Activated CD8-positive, alpha-beta memory T cell treated with anti-CD3 and anti-CD28 coated beads for 48 hours (primary cell): Measurements from ENCODE around the gene GRIK4.

Experiments used
- DNase-seq, 3 experiments: peaks; one replicate each; pipeline ENCODE4 v3.0.0-alpha.2; 2020; ENCODE audit warnings: low read depth in 2 of 3, low spot score in 2 of 3

Gene GRIK4

GRCh38 chr11:120869516-120870011 is 358.0 kb downstream of the GRIK4 start:
- DNase-seq: no peak

- no peak for DNase-seq
These were observed 359.6 kb downstream of the GRIK4 start for GRCh38 chr11:120871194-120871593.

DNA sequence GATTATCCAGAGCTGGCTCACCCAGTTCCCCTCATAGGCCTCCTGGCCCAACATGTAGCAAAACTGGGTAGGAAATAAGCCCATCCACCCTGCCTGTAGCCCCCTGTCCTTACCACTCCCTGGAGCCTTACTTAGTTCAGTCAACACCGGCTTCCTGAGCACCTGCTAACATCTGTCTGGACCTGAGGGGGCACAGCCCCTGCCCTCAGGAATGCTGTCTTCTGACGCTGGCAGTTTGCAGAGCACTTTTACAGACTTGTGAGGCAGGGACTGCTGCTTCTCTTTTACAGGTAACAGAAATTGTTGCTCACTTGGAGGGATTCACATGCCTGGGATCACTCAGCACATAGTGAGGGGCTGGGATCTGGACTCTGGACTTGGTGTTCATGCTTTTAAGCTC is 360.4 kb downstream of the GRIK4 start:
- DNase-seq: no peak

DNA sequence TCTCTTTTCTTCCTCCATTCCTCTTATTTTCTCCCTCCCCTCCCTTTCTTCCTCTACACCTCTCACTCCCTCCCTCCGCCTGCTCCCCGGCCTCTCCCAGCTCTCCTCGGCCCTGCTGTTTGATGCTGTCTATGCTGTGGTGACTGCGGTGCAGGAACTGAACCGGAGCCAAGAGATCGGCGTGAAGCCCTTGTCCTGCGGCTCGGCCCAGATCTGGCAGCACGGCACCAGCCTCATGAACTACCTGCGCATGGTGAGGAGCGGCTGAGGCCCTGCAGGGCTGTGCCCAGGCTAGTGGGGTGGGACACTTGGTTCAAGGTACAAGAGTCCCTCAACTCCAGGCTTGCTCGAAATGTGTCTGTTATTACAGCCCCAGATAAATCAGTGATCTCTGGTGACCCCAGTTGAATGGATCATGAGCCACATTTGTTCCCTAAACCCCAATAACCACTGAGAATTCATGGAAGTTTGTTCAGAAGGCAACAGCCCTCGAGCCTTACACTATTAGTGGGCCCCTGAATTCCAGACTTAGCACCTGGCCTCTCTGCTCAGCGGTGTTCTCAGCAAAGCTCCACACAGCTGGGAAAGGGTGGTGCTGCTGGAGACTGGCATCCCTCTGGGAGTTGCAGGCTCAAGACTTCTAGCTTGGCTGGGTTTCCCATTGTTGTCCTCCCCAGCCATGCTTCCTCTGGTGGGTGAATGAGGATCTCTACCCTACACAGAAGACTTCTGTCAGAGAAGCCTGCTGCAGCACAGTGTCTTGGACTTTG is 362.6 kb downstream of the GRIK4 start:
- no peak for DNase-seq

DNA sequence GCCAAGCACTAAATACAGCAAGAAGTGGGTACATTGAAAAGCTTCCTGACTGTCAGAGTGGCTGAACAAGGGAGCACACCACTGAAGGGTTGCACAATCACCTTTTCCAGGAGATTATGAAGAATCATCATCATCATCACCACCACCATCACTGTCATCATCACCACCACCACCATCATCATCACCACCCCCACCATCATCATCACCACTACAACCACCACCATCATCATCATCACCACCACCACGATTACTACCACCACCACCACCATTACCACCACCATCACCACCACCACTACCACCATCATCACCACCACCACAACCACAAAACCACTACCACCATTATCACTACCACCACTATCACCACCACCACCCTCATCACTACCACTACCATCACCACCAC is 364.4 kb downstream of the GRIK4 start:
- DNase-seq: no peak

- DNase-seq: no peak
These were observed 366.3 kb downstream of the GRIK4 start for GRCh38 chr11:120877746-120878365.

DNA sequence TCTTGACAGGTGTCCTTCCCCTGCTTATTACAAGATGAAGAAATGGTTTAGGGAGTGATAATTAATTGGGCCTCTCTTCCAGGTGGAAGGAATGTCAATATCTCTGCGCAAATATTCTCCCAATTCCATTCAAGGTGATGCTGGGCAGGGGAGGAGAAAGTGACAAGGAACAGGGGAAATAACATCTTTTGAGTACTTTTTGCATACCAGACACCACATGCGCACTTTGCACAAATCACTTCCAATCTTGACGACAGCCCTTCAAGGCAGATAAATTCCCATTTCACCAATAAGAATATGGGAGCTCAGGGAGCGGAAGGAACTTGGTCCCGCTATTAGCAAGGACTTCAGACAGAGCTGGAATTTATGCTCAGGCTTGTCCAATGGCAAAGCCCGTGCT is 367.2 kb downstream of the GRIK4 start:
- DNase-seq: no peak

GRCh38 chr11:120880498-120881175 is 369.1 kb downstream of the GRIK4 start:
- no peak for DNase-seq

- DNase-seq: no peak
These were observed 370.0 kb downstream of the GRIK4 start for GRCh38 chr11:120881596-120881995.

DNA sequence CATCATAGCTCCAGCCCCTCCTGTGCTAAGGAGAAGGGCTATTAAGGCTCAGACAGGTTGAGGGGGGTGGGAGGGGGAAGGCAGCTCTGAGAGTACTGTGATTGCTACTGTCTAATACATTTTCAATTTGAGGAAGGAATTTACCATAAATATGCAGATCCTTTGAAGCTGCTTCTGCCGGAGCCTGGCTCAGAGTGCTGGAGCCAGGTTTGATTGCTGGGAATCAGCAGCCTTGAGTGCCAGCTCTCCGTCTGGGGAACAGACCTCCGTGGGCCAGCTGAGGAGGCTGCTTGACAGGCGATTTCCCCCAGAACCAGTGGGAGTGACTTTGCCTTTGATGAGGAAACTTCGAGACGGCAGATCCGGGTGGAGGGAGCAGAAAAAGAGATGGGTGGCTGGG is 370.6 kb downstream of the GRIK4 start:
- DNase-seq: no peak

DNA sequence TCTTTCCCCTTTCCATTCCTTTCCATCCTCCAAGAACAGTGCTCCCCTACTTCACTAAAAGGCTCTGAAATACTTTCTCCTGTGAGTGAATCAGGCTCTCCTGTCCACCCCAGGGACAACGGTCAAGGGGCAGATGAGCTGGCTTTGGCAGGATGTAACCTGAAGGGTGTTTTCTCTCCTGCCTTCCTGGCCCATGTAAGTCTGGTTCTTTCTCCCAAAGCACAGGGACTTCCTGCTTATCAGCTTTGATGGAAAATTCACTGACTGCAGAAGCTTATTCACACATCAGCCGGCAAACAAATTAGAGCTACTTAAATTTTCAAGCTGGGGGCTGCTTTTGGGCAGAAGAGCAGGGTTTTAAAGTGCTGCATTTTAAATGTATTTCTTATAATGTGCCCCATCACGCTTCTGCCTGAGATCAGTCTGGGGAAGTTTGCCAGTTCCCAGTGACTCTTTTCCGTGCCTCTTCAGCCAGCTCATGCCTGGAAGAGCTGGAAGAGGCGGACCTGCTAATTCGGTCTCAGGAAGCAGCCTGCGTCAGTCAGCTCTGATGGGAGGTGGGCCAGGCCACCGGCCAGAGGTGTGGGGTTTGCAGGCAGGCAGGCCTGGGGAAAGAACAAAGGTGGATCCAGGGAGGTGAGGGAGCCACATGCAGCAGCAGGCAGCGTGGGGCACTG is 372.0 kb downstream of the GRIK4 start:
- DNase-seq: no peak

GRCh38 chr11:120884154-120885020 is 372.8 kb downstream of the GRIK4 start:
- no peak for DNase-seq

DNA sequence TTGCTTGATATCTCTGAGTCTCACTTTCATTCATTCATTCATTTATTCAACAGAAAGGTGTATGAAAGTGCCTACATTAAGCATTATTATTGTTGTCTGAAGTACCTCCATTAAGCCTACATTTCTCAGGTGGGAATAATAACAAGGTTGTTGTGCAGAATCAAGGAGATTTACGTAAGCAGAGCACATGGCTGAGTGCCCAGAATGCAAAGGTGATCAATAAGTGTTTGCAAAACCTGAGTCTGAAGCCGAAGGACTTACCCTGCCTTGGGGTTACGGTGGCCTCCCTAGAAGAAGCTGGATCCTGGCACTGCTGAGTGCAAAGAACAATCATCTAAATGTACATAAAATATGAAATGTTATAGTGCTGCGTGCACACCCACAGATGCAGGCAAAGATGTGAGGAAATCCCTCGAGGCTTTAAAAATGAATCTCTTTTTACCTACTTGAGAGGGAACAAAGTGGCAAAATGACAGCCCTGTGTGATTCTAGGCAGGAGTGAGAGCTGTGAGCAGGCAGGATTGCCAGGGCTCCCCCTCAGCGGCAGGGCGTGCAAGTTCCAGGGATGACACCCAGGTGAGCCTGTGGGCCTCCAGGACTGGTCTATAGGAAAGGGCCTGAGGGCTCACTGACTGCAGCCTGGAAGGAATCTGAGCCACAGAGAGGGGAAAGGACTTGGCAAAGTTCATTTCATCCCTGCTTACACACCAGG is 379.2 kb downstream of the GRIK4 start:
- no peak for DNase-seq

DNA sequence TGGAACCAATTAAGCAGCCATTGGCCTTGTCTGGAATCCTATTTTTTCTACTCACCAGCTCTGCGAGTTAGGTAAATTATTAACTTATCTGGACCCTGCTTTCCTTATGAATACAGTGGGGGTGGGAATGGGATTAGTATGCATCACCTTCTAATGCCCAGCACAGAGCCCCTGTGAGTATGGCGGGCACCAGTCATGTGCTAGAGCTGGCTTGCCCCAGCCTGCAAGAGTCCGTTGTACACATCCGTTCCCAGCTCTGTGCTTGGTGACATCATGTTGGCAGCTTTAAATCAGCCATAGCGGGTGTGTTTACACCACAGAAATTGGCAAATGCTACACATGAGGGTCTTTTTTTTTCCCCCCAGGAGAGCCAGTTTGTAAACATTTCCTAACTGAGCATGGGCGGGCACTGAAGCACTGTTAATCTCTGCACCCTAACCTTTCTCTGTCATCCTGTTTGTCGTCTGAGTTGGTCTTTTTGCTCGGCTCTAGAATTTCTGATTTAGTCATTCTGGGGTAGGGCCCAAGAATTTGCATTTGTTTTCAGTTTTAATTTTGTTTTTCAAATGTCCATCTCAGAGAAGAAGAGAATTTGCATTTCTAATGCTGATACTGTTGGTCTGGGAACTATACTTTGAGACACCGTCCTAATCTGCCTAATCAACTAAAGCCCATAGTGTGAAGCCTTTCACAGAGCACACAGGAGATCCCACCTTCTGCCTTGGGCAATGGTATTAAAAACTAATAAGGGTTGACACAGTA is 382.1 kb downstream of the GRIK4 start:
- DNase-seq: no peak

- DNase-seq: no peak
These were observed 382.8 kb downstream of the GRIK4 start for GRCh38 chr11:120894202-120894985.

DNA sequence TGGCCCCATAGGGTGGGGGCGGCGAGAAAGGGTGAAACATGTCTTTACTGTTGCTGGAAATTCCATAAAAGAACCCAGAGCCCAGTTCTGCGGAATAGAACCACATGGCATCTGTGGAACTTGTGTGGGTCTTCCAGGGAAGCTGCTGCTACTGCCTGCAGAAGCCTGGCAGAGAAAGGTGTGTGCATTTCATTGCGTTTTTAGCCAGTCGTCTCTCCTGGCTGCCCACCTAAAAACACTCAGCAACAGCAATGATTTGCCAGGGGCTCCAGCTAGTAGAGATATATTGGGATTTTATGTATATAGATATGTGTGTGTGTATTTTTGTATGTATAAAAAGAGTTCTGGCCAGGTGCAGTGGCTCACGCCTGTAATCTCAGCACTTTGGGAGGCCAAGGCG is 385.1 kb downstream of the GRIK4 start:
- no peak for DNase-seq

DNA sequence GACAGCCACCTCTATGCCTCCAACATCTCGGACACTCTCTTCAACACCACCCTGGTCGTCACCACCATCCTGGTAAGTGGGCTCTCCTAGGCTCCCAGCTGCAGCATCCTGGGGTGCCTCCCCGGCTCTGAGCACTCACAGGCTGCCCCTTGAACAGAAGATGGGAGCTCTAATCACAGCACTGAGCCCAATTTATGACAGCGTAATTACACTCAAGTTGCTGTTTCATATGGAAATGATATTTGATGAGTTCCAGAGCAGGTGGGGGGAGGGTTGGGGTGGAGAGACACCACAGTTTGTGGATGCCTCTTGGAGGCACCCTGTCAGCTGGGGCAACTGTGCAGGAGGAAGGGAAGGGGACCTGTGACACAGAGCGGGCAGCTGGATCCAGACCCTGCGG is 387.0 kb downstream of the GRIK4 start:
- DNase-seq: no peak

DNA sequence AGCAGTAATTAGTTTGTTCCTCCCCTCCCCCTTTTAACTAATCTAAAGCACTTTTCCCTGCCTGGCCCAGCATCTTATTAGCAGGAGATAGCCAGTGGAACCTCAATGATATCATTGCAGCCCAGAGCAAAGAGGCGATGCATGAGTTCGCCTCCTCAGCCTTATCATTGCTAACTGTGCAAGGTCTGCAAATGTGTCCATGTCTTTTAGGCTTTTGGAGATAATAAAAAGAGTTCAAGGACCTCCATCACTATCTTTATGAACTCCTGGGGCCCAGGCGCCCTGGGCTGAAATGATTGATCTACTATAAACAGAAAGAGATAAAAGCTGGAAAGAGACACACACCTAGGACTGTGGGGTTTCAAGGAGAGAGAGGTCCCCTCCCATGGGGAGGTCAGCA is 388.2 kb downstream of the GRIK4 start:
- no peak for DNase-seq

GRCh38 chr11:120900643-120901042 is 389.1 kb downstream of the GRIK4 start:
- no peak for DNase-seq
